ENCODE data around the gene NDRG2. TPM values are rescaled to one million over a fixed set of nuclear protein-coding genes. Genes with fewer than 3 reads are reported as not detected.

NDRG2 gene
- total and polyA plus RNA-seq, 11 donors, result 187 to 661 (median 314) TPM

GRCh38 chr14:21020977-21021545, 3.8 kb downstream of the NDRG2 start:
- Histone ChIP-seq H3K9me3 (no peaks in the 10 kb centered on the region), H3K4me3 (peak overlapping the region in 1 of 12 donors; percentile 88), H3K27ac (peak overlapping the region in 2 of 12 donors; percentile 0 to 92), H3K27me3 (peaks cover 0 to 7% (median 0%) of the 10 kb centered on the region in 9 donors), H3K4me1 (peaks cover 0 to 59% (median 22%) of the 10 kb centered on the region in 12 donors), H3K36me3 (peaks cover 0 to 69% (median 61%) of the 10 kb centered on the region in 9 donors)
- TF ChIP-seq CTCF (IDR thresholded peaks at IDR 0.05), result no peak
- TF ChIP-seq POLR2A (IDR thresholded peaks at IDR 0.05), result no peak
- intact Hi-C loops (cut with DNase I), result loop anchor here in 1 of 10 donors (5.0 kb wide), 1 partner anchor 71 kb away; no protein-coding TSS in a partner anchor
- DNase-seq (no peak), ATAC-seq (no peak)
- WGBS, 4 donors, result 84 to 91% (median 89%) methylated on average over 5 of the region's 5 CpGs

GRCh38 chr14:21019366-21019765, 5.5 kb downstream of the NDRG2 start:
- no peak for ATAC-seq
- Histone ChIP-seq H3K27ac (no peak overlapping the region), H3K36me3 (peaks cover 0 to 72% (median 61%) of the 10 kb centered on the region in 9 donors), H3K4me3 (no peak overlapping the region), H3K9me3 (no peaks in the 10 kb centered on the region), H3K4me1 (peaks cover 0 to 57% (median 18%) of the 10 kb centered on the region in 12 donors), H3K27me3 (no peaks in the 10 kb centered on the region)
- 55 to 74% (median 63%) methylated on average over 1 of the region's 1 CpG for WGBS, 4 donors
- TF ChIP-seq POLR2A (IDR thresholded peaks at IDR 0.05) (no peak), CTCF (IDR thresholded peaks at IDR 0.05) (no peak)
- no peak for DNase-seq
- intact Hi-C loops (cut with DNase I), result loop anchor here in 4 of 10 donors (5.0 kb wide), 3 partner anchors 73 to 88 kb away; partner anchors contain the start of gene TMEM253 (in 1 of the 4)

- Histone ChIP-seq H3K4me3 (no peak overlapping the region), H3K36me3 (peaks cover 0 to 72% (median 61%) of the 10 kb centered on the region in 9 donors), H3K9me3 (no peaks in the 10 kb centered on the region), H3K4me1 (peaks cover 0 to 53% (median 15%) of the 10 kb centered on the region in 12 donors), H3K27ac (no peak overlapping the region), H3K27me3 (no peaks in the 10 kb centered on the region)
- intact Hi-C loops (cut with DNase I), result loop anchor here in 4 of 10 donors (5.0 kb wide), 3 partner anchors 74 to 89 kb away; partner anchors contain the start of gene TMEM253 (in 1 of the 4)
- ATAC-seq (no peak), DNase-seq (no peak)
- no peak for TF ChIP-seq CTCF (IDR thresholded peaks at IDR 0.05)
- TF ChIP-seq POLR2A (IDR thresholded peaks at IDR 0.05), result no peak
- 87 to 94% (median 93%) methylated on average over 3 of the region's 3 CpGs for WGBS, 4 donors
These were observed 6.1 kb downstream of the NDRG2 start for GRCh38 chr14:21018781-21019180.

GRCh38 chr14:21018286-21018685, 6.6 kb downstream of the NDRG2 start:
- H3K27me3 ChIP-seq, result no peaks in the 10 kb centered on the region
- H3K4me3 ChIP-seq, result no peak overlapping the region
- peaks cover 0 to 72% (median 61%) of the 10 kb centered on the region in 9 donors for H3K36me3 ChIP-seq
- 73 to 84% (median 79%) methylated on average over 7 of the region's 7 CpGs for WGBS, 4 donors
- ATAC-seq, result no peak
- DNase-seq, result no peak
- no peaks in the 10 kb centered on the region for H3K9me3 ChIP-seq
- H3K4me1 ChIP-seq, result peaks cover 0 to 48% (median 12%) of the 10 kb centered on the region in 12 donors
- H3K27ac ChIP-seq, result no peak overlapping the region
- intact Hi-C loops (cut with DNase I), result loop anchor here in 4 of 10 donors (5.0 kb wide), 3 partner anchors 74 to 89 kb away; partner anchors contain the start of gene TMEM253 (in 1 of the 4)
- TF ChIP-seq POLR2A (IDR thresholded peaks at IDR 0.05) (no peak), CTCF (IDR thresholded peaks at IDR 0.05) (no peak)
